GM19467 (cell line): ENCODE data around the gene RAP2B.
"Not testable (repeated sequence)": the region's sequence is repeated elsewhere in the genome, so short reads cannot be mapped to it uniquely, and the experiment has no call there.

Source experiments
- ATAC-seq: cut with Tn5 transposase; IDR thresholded peaks from one replicate; pipeline ENCODE4 v1.9.1; 2021; ENCODE audit warnings: mild to moderate bottlenecking, moderate library complexity; ENCODE audit not compliant: unreplicated experiment

Gene RAP2B

DNA sequence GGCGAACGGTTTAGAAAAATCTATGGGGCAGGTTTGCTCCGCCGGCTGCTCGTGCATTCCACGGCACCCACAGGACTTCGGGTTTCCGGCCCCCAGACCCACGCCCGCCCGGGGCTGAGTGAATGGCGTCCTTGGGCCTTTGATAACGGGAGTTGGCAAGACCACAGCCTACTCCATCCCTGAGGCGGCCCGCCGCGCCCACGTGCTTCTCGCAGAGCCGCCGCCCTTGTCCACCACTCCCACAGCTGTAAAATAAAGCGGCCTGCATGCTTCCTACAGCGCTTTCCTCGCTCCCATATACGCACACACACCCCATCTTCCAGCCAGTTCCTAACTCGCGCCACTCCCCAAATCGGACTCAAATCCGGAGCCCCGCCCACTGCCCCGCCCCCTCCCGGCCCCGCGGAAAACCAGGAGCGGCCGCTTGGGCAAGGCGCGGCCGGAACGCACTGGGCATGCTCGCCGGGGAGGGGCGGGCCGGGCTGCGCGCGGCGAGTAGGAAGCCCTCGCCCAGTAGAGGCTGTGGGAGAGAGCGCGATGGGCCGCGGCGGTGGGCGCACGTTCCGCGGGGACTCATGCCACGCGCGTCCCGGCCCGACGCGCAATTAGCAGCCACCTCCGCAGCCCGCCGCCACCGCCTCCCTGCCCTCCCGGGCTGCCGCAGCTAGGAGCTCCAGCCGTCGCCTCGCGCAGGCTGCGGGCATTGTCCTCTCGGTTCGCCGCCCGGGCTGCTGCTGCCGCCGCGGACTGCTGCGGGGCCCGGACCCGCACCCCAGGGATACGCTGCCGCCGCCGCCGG, at the start of gene RAP2B:
TSS of gene RAP2B (plus strand) at position 513 of the 799 bp plus-strand sequence. CDS start 468 bp downstream, outside the sequence.
- peak; percentile 44 for ATAC-seq

DNA sequence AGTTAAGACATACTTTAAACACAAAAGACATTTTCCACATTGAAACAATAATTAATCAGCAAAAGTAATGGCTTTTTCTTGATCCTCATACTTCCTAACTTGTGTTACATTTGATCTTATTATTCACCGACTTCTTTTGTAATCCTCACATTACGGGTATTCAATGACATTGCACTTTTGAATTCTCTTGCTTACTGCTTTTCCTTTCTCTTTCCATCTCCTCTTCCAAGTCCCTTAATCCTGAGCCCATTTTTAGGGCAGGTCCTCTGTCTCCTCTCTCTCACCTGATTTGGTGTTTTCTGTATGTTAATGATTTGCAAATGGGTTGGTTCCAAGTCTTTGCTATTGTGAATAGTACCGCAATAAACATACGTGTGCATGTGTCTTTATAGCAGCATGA, 48.5 kb upstream of the RAP2B start:
- no peak for ATAC-seq

DNA sequence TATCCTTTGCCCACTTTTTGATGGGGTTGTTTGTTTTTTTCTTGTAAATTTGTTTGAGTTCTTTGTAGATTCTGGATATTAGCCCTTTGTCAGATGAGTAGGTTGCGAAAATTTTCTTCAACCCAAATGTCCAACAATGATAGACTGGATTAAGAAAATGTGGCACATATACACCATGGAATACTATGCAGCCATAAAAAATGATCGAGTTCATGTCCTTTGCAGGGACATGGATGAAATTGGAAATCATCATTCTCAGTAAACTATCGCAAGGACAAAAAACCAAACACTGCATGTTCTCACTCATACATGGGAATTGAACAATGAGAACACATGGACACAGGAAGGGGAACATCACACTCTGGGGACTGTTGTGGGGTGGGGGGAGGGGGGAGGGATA, 47.8 kb upstream of the RAP2B start:
- ATAC-seq: not testable (repeated sequence)

DNA sequence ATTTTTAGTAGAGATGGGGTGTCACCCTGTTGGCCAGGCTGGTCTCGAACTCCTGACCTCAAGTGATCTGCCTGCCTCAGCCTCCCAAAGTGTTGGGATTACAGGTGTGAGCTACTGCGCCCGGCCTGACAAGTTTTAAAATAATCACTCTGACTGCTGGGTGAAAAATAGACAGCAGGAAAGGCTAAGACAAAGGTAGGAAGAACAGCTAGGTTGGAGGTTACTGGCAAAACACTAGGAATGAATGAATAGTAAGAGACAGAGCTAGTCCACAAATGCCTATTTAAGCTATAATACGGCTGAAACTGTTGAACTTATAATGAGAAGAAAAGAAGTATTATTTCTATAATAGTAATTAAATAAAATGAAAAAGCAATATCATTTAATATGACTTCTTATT, 46.7 kb upstream of the RAP2B start:
- no peak for ATAC-seq

DNA sequence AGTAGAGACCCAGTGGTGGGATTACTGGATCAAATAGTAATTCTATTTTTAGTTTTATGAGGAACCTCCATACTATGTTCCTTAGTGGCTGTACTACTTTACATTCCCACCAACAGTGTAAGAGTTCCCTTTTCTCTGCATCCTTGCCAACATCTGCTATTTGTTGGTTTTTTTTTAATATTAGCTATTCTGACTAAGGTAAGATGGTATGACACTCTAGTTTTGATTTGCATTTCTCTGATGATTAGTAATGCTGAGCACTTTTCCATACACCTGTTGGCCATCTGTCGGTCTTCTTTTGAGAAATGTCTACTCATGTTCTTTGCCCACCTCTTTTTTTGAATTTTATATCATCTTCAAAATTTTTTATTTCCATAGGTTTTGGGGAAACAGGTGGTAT, 34.2 kb upstream of the RAP2B start:
- ATAC-seq: no peak

DNA sequence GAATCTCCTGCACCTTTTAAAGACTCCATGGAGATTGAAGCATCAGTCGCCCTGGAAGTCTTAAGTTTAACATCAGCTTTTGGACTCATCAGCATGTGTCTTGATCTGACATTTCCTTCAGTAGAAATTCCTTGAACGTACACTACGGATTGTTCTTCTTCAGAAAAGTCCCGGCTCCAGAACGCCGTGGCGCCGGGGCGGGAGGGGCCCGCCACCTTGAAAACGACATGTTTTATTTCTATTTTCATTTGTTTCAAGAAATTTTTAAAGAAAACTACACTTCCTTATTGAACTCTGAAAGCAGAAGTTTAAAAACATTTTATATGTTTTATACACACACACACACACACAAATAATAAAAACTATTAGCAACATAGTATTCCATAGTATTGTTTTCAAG, 32.6 kb upstream of the RAP2B start:
- no peak for ATAC-seq

DNA sequence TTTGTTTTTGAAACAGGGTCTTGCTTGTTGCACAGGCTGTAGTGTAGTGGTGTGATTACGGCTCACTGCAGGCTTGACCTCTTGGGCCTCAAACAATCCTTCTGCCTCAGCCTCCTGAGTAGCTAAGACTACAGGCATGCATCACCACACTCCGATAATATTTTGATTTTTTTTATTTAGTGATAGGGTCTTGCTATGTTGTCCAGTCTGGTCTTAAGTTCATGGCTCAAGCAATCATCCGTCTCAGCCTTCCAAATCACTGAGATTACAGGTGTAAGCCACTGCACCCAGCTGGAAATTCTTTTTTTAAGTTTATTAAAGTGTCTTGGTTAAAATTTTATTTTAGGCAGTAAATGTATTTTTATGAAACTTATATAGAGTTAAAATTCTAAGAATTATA, 32.2 kb upstream of the RAP2B start:
- no peak for ATAC-seq

DNA sequence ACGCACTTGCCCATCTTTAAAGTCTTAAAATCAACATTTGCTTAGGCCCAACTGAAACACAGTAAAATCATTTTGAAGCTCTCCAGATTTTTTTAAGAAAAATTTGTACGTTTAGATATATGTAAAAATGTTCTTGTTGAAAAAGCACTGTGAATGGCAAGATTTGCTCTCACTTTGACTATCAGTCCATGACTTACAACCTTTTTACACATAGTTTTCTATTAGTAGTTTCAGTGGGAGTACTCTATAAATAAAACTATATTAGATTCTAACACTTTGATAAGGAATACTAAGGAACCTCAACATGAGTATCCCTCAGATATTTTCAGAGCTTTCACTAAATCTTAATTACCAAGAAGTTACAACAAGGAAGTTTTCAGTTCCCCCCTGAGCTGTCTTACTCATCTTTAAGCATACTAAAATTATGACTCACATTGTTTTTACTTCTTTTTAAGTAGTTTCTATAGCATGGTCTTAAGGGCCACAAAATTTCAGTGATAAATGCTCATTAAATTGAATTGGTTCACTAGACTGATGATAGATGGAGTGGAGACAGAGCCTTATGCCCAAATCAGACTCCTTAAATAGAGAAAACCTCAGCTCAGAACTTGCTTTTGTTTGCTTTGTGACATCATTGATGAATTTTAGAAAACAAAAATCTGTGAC, 31.6 kb upstream of the RAP2B start:
- peak; percentile 86 for ATAC-seq

DNA sequence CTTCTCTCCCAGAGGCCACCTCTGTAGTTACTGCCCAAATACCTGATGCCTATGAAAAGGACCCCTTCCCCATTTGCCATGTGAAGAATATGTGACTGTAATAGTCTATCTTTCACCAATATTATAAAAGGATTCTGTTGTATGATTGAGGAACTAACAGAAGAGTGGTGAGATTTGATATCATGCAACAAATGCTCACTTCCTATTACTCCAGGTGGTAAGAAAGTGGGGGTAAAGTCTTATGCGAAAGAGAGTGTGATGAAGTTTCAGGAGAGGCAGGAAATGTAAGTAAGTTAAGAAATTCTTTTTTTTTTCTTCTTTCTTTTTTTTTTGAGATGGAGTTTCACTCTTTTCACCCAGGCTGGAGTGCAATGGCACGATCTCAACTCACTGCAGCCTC, 24.4 kb upstream of the RAP2B start:
- ATAC-seq: no peak

DNA sequence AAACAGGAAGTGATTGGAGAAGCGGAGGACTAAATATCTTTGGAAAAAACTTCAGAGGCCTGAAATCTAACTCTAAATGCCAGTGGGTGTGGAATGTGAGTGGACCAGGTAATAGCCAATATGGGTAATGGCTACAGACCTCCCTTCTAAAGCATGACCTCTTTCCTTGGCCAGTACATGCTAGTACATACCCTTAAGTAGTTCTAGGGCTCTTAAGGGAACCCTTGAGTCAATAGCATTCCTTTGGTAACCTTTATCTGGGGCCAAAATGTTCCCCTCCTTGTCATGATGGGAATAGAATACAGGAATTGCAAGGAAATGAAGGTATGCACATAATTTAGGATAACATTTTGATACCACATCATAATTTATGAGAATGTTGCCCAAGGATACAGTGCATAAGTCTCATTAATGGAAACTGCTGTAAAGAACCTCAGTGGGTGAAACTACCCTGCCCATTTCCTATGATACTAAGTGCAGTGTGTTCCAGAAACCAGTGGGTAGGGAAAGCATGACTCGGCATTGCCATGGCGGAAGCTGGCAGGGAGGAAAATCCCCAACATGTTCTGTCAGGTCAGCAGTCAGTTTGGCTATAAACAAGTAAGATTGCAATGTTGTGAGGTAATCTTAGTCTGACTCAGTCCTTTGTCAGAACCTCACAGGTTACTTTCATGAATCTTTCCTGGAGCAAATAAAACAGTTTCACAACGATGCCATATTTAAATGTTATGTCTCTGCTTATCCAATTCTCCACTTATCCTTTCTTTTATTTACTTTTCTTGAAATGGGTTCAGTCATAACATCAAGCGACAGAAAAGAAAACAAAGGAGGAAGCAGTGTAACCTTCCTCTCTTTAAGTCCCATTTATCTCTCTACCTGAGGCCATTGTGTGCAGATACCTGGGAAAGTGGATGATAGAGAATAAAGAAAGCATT, 23.5 kb upstream of the RAP2B start:
- ATAC-seq: peak; percentile 58

DNA sequence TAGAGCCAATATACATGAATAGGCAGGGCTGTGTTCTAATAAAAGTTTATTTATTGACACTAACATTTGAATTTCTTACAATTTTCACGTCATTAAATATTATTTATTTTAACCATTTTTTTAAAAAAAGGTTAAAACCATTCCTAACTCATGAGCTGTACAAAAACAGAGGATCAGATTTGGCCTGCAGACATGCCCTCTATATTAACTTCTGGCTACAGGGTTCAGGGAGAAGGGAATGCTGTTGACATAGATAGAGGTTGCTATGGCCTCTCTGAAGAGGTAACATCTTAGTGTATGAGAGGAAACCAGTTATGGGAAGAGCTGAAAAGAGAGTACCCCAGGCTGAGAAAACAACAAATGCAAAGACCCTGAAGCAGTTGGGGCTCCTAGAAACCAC, 19.1 kb upstream of the RAP2B start:
- ATAC-seq: no peak

DNA sequence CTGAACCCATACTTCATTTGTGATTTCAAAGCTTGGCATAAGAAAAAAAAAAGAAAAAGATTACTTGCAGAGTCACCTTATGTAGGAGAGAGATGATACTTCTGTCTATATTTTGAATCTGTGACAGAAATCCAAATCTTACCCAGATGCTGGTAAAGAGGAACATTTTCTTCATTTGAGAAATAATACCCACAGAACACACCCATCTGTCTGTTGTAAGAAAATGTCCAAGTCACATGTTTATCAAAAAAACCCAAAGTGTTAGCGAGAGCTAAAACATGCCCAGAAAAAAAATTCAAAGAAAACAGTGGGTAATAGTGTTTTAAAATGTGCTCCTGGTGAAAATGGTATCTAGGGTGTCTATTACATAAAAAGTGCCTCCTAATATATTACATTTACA, 18.0 kb upstream of the RAP2B start:
- no peak for ATAC-seq

DNA sequence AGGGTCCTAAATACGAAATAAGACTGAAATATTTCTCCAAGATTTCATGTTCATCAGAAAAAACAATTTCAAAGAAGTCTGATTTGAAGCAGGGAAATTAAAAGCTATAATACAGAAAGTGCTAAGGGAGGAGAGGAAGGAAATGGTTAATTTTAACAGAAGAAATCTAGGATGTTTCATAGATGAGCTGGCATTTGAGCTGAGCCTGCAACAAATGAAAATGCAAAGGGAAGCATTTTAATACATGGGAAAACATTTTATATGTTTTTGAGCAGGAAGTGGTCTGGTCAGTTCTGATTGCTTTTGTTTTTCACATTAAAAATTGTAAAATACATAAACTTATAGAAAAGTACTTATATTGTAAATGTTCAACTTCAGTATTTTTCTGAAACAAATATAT, 17.2 kb upstream of the RAP2B start:
- no peak for ATAC-seq

DNA sequence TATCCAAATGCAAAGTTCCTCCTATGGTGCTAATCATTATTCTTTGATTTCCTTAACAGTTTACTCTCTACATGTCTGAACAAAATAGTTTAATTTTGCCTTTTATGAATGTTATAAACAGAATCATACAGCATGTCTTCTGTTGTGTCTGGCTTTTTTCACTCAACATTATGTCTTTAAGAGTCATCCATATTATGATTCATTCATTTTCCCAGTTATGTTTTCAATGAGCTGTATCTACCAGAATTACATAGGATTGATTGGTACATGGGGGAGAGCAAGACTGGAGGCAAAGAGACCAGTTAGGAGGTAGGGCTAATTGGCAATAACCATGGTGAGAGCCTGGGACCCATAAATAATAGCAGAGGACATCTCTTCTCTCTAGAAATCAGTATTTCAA, 16.6 kb upstream of the RAP2B start:
- ATAC-seq: no peak

DNA sequence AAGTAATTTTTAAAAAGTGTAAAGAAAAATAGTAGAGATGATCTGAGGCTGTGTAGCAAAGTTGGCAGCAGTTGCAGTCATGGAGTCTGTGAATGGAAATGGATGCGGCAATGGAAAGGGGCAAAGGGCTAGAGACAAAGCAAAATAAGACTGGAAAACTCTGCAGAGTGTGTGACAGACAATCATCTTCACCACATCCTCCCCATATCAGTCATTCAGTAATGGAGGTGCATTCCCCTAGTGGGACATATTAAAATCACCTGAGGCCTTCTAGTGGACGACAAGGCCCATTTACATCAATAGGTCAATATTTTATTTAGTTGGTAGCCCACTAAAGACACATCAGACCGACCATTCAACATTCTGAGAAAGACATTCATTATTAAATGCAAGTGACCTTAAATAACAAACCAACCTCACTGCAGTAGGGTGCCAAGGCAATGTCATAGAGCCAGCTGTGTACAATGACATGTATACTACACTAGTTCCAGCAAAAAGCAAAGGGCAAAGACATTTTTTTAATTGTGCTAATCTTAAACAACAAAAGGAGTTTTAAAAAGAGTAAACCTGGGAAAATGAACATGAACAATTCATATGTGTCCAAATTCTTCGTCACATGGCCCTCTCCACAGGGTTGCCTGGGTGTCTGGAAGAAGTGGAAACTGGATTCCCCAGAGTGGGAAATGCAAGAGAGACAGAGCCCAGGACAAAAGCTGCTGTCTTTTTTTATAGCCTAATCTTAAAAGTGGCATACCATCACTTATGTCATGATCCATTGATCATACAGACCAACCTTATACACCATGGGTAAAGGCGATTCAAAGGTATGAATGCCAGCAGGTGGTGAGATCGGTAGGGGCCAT, 15.6 kb upstream of the RAP2B start:
- ATAC-seq: no peak

DNA sequence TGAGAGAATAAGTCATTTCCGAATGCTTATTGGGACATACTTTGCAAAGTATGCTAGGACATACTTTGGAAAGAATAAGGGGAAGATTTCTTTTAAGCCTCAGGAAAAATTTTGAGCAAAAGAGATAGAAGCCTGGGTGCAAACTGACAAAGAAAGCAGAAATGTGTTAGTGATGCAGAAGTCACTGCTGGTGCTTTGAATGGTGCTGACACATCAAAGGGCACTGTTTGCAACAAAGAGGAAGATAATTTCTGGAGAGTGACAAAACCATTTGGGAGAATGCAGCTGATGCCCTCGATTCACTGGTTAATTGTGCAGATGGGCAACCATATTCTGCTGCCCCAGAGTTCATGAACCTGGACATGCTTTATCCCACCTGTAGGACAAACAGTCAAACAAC, 11.0 kb upstream of the RAP2B start:
- ATAC-seq: no peak

DNA sequence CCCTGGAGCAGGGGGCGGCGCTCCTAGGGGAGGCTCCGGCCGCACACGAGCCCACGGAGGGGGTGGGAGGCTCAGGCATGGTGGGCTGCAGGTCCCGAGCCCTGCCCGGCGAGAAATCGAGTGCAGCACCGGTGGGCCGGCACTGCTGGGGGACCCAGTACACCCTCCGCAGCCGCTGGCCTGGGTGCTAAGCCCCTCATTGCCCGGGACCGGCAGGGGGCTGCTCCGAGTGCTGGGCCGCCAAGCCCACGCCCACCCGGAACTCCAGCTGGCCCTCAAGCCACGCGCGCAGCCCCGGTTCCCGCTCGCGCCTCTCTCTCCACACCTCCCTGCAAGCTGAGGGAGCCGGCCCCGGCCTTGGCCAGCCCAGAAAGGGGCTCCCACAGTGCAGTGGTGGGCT, 6.2 kb upstream of the RAP2B start:
- not testable (repeated sequence) for ATAC-seq

DNA sequence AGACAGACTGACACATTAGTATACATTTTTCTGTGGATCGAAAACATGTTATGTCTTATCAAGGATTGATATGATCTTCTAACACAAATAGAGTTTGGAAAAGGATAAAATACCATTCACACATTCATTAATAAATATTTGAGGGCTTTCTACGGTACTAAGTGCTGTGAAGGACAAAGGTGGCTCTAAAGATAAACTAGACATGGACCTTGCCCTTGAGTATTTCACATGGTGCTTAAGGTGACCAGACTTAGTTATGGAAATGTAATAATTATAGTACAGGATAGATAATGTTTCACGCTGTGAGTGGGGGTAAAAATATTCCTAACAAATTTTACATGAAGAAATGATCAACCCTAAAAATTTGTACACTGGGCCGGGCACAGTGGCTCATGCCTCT, 3.8 kb upstream of the RAP2B start:
- ATAC-seq: no peak

DNA sequence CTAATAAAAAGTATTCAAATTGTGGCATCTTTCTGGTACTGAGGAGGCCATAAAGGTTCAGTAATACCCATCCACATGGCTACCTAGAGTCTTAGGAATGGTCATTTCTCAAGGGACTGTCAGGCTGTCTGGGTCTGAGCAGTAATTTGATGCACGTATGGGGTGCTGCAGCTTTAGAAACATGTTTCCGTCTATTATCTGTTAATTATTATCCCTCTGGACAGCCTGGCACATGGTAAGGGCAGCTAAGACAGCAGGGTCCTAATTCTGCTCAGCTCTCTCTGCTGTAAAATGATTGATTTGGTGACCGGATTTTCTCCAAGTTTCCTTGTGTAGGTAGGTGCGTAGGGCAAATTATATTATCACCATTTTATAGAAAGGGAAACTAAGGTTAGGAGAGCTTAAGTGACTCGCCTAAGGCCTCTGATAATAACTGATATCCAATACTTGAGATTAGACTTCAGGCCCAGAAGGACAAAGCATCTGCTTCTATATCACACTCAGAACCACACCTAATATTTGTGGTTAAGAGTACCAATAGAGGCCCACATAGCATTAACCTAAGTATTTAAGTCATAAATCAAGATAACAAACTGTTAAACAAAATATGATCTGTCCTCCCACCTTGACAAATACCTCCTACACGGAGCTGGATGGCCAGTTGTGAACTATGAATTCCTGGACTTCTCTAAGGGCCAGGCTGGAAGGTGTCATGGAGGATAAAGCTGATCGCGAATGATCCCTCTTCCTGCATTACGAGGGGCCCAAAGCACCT, 2.9 kb upstream of the RAP2B start:
- no peak for ATAC-seq
